PC-3 (cell line): ENCODE measurements around the gene TP53RK.

Experiments used
- EZH2 ChIP-seq: fragments of 300-600 bp; sonication (generic); IDR thresholded peaks from one replicate; pipeline ENCODE4 v1.6.1; 2017; ENCODE audit warnings: antibody characterized with exemption, mild to moderate bottlenecking, low read length; ENCODE audit not compliant: unreplicated experiment
- EZH2phosphoT487 ChIP-seq: fragments of 300-600 bp; sonication (generic); IDR thresholded peaks from 2 replicates; pipeline ENCODE4 v1.6.1; 2018; ENCODE audit warnings: mild to moderate bottlenecking, antibody characterized with exemption, low read length, borderline replicate concordance
- TF ChIP-seq, protein P1 (sequence below): fragments of 300-600 bp; sonication (generic); conservative IDR thresholded peaks from 2 replicates; pipeline ENCODE4 v1.5.1; 2017; ENCODE audit warnings: antibody characterized with exemption, low read depth, mild to moderate bottlenecking, low read length

DNA sequence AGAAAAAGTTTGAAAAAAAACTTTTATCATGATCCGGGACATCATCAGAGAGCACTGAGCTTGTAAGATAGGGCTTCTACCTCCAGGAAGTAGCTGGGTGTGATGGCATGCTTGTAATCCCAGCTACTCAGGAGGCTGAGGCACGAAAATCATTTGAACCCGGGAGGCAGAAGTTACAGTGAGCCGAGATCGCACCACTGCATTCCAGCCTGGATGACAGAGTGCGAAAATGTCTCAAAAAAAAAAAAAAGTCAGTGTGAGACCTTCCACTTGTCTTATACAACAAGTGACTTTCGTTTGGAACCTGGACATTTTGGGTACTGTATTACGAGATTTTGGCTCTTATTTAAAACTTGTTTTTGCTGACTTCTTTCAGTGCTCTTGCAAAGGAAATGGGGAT lies 32.1 kb downstream of the TP53RK start:
- no peak for TF ChIP-seq EZH2phosphoT487
- TF ChIP-seq, protein P1, sequence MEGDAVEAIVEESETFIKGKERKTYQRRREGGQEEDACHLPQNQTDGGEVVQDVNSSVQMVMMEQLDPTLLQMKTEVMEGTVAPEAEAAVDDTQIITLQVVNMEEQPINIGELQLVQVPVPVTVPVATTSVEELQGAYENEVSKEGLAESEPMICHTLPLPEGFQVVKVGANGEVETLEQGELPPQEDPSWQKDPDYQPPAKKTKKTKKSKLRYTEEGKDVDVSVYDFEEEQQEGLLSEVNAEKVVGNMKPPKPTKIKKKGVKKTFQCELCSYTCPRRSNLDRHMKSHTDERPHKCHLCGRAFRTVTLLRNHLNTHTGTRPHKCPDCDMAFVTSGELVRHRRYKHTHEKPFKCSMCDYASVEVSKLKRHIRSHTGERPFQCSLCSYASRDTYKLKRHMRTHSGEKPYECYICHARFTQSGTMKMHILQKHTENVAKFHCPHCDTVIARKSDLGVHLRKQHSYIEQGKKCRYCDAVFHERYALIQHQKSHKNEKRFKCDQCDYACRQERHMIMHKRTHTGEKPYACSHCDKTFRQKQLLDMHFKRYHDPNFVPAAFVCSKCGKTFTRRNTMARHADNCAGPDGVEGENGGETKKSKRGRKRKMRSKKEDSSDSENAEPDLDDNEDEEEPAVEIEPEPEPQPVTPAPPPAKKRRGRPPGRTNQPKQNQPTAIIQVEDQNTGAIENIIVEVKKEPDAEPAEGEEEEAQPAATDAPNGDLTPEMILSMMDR, result no peak
- no peak for TF ChIP-seq EZH2
